Left lobe of liver (tissue), 2 donors: Measurements from ENCODE around the gene TMEM106C. TPM values are rescaled to one million over a fixed set of nuclear protein-coding genes. Genes with fewer than 3 reads are reported as not detected.

Experiments used
- ATAC-seq: fragments of 200-7000 bp; cut with Tn5 transposase; one replicate; pipeline ENCODE4 v1.9.1; 2020; ENCODE audit warnings: mild to moderate bottlenecking, moderate library complexity
- DNase-seq: peaks from one replicate; pipeline ENCODE4 v3.0.0-alpha.2; 2020; ENCODE audit warnings: low spot score
- total RNA-seq: library from RNA; stranded (reverse); gene quantifications from one replicate; pipeline ENCODE4 v1.2.1, GENCODE V29; 2021
- donor health status: DM: no; HTN: no; CAD: no; lungs with moderate emphysema.
- donor health status: DM: no; HTN: yes; CAD: no.

TMEM106C gene
- total RNA-seq, 1 donor from 2014 or later, result 14.8 TPM

DNA sequence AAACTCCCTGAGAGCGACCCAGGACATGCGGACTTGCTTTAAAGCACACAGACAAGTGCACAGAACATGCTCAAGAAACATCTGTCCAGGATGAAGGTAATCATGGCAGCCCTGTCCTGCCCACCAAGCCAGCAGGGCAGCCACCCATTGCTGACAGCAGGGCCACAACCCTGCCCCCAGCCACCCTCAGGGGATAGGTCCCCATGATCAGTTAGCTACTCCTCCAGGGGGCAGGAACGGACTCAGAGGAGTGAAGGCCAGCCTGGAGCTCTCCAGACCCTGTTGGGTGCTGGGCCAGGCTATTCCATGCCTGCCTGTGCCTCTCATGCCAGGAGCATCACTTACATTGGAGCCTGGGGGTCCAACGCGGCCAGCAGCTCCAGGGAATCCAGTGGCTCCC, 15.8 kb downstream of the TMEM106C start:
- ATAC-seq (no peak), DNase-seq (no peak)

DNA sequence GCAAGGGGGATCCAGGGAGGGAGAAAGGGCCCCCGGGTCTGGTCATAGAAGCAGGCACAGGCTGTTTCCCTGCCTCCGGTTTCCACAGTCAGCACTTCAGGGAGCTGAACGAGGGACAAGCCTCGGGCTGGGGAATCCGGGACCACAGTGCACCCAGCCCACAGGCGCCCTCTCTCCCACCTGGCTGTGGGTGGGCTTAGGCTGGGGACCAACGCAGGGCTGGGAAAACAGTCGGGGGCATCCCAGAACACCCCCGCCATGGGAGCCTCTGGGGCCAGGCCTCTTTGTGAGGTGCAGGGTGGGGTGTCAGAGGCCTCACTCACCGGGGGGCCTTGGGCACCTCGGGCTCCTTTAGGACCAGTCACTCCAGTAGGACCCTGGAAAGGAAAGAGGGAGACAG, 16.3 kb downstream of the TMEM106C start:
- DNase-seq, result no peak
- no peak for ATAC-seq

DNA sequence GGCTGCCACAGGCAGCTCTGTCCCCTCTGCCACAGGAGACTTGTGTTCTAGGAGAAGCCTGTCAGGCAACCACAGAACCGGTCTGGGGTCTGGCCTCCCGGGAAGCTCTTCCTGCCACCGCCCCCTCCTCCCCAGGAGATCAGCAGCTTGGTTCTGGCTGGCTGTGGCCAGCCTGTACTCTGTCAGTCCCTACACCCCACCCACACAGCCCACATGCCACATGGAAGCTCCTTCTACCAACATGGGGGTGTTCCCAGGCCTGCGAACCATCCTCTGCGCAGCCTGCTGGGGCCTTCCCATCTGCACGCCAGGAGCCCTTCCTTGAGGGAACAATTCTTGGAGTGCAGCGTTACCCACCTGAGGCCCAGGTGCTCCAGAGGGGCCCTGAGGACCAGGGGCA, 16.8 kb downstream of the TMEM106C start:
- DNase-seq, result no peak
- no peak for ATAC-seq

DNA sequence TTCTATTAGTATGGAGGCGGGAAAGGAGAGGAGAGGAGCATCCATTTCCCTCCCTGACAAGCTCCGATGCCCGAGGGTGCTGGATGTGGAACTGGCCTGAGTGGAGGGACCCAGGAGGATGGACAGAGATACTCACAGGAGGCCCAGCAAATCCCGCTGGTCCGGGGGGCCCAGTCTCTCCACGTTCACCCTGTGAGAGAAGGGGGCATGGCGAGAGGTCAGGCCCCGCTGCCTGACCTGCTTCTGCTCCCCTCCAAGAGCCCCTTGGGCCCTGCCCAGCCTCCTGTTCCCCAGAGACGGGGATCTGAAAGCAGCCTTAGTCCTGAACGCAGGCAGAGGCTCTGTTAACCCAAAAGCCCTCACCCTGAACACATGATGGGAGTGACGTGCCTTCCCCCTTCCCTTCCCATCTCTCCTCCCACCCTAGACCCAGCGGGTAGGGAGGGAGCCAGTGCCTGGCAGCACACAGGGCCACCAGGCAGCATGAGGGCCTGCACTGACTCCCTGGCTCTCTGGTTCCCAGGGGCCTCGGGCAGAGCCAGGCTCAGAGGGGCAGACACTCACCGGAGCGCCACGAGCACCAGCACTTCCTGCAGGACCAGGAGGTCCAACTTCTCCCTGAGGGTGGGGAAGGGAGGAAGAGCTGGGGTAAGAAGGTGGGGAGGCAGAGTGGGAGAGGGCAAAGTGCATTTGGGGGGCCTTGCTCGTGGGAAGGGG, 17.5 kb downstream of the TMEM106C start:
- DNase-seq, result no peak
- no peak for ATAC-seq

DNA sequence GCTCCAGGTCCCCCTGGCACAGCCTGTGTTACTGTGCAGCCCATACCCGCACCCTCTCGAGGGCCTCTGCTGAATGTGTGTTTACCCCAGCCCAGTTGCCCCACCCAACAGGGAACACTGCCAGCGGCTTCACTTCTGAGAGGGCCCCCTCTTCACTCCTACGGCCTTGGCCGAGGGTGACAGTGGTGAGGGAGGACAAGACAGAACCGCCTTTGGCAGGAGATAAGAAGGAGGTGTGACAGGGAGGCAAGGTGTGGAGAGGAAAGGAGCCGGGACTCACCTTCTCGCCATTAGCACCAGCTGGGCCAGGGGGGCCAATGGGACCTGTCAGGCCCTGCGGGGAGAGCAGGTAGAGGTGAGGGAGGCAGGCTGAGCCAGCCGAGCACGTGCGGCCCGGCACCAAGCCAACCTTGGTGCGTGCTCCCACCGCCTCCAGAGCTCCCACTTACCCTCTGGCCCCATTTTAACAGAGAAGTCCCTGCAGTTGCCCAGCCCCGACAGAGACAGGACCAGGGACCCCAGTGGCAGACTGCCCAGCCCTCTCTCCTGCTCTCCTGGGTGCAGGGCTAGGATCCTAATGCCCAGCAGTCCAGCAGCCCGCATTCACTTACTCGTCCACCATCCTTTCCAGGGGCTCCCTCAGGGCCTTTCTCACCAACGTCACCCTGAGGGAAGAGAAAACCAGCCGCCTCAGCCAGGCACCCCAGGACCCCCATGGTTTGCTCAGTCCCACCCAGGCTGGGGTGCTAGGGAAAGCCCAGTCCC, 18.3 kb downstream of the TMEM106C start:
- no peak for ATAC-seq
- no peak for DNase-seq

DNA sequence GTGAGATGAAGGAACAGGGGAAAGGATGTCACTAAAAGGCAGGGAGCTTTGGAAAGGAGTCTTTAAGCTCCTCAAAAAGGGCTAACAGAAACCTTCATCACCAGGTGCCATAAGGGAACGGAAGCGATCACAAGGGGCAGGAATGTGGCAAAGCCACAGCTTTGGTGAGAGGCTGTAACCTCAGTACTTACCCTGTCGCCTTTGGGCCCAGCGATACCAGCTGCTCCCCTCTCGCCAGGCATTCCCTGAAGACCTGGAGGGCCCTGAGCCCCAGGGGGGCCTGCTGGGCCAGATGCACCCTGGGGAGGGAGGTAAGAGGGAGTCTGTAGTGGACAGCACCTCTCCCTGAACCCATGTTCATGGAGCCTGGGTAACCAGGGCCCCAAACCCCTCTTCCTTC, 18.9 kb downstream of the TMEM106C start:
- DNase-seq (no peak), ATAC-seq (no peak)

DNA sequence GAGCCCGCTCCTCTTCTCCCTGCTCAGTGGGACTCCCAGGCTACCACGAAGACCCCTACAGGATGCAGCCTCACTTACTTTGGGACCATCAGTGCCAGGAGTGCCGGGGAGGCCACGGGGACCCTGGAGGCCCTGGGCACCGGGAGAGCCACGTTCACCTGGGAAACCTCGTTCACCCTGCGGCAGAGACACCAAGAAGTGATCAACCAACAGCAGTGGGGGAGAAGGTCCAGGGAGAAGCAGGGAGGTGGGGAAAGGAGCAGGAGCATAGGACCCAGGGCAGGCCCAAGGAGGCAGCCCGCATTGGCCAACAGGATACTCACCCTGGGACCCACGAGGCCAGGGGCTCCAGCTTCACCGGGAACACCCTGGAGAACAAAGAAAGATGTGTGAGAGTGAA, 19.4 kb downstream of the TMEM106C start:
- DNase-seq, result no peak

DNA sequence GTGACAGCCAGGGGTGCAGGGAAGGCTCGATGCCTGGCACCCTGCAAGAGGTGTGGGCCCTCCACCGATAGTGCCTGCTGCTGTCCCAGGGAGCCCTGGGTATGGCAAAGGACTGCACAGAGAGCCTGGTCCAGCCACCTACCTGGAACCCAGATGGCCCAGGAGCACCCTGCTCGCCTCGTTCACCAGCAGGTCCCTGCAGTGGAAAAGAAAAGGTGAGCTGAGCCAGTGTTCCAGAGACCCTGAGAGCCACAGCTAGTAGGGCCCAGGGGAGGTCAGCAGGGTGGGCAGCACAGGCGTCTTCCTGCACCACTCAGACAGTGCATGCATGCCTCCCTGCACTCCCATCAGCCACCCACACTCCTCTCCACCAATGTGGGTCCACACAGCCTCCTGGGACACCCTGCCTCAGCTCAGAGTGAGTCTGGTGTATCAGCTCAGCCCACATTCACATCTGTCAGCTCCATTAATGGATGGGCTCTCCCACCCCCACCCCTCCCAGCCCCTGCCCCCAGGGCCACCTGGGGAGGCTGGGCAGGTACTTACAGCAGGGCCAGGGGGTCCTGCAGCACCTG, 20.2 kb downstream of the TMEM106C start:
- DNase-seq, result no peak
- no peak for ATAC-seq

More for the DNA sequence above, 19.4 kb downstream of the TMEM106C start:
- ATAC-seq, result no peak

DNA sequence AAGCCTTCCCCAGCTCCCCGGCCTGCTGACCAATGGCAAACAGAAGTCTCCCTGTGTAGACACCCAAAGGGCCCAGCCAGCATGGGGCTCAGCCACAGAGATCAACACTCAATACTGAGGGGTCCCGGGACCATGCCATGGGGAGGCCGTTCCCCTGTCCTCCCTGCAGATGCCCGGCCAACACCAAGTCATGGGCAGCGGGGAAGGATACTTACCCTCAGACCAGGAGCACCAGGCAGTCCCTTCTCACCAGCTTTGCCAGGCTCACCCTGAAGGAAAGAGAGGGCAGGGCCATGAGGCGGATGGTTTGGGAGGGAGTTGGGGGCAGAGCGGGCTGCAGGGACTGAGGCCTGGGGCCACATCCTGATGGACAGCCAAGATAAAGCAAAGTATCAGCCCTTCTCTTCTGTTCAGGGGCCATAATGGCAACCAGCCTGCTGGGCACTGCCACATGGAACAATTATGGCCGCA, 21.0 kb downstream of the TMEM106C start:
- ATAC-seq (no peak), DNase-seq (no peak)

DNA sequence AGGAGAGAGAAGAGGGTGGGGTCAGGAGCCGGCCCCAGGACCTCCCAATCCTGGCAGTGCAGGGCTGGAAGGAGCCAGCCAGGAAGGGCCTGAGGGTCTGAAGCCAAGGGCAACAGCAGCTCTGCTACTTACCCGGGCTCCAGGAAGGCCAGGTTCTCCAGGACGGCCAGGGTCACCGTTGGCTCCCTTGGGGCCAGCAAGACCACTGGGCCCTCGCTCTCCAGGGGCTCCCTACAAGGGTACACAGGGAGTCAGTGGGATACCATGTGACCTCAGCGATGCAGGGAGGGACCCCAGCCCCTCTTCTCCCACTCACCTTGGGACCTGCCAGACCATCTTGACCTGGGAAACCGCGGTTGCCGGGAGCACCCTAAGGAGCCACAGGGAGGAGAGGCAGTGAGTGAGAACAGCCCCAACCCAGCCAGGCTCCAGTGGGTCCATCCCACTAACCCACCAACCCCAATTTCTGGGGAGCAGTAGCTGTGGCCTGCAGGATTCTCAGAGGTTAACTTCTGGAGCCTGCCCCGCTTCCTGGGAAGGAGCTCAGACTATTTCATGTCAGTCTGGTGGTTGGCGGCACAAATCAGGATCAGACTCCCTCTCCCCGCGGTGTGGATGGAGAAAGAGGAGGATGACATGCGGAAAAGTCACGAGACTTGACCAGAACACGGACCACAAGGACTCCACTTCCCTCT, 22.3 kb downstream of the TMEM106C start:
- ATAC-seq (no peak), DNase-seq (no peak)

DNA sequence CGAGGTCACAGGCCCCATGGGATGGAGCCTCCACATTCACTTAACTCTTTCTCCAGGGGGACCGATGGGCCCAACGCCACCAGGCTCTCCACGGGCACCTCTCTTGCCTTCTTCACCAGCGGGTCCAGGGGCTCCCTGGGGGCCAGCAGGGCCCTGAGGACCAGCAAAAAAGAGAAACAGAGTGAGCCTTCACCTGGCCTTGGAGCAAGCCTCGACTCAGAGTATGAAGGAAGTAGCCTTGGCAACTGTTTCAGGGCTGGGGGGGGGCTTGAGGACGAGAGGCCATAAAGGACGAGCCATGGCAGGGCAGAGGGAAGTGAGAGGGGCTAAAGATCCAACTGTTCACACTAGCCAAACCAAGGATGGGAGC, 22.9 kb downstream of the TMEM106C start:
- no peak for DNase-seq
- ATAC-seq, result no peak

DNA sequence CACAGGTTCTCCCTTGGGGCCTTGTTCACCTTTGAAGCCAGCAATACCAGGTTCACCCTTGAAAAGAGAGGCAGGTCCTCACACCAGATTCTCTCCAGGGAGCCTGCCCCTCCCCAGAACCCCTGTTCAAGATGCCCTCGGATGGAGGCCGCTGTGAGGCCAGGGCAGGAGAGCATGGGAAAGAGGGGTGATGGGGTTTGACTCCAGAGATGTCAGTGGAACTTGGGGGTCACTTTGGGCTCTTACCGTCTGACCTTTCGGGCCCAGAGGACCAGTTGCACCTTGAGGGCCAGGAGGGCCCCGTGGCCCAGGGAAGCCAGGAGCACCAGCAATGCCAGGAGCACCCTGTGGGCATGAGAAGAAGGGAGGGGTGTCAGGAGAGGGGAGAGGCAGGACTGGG, 23.4 kb downstream of the TMEM106C start:
- no peak for DNase-seq

DNA sequence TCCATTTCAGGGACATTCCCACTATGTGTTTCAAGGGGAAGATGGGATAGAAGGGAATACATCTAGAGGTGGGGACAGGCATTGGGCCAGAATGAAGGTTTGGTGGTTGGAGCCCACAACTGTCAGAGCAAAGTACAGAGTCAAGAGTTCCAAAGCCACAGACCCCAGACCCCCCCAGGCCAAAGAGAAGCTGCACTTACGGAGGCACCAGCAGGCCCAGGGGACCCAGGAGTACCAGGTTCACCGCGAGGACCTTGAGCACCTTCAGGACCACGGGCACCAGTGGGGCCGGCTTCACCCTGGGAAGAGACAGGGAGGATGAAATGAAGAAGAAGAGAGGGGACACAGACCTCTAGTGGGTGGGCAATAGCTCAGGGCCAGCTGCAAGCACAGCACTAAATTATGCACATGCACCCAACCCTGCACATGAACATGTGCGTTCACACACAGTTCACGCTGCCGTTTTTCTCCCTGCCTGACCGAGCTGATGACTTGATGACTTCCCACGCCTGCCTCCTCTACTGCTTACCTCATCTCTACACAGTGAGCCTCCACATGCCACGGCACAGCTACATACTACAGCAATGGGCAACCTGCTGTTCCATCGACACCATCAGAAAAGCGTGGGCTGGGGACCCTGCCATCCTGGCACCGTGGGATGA, 24.1 kb downstream of the TMEM106C start:
- ATAC-seq (no peak), DNase-seq (no peak)

More for the DNA sequence above, 23.4 kb downstream of the TMEM106C start:
- no peak for ATAC-seq

DNA sequence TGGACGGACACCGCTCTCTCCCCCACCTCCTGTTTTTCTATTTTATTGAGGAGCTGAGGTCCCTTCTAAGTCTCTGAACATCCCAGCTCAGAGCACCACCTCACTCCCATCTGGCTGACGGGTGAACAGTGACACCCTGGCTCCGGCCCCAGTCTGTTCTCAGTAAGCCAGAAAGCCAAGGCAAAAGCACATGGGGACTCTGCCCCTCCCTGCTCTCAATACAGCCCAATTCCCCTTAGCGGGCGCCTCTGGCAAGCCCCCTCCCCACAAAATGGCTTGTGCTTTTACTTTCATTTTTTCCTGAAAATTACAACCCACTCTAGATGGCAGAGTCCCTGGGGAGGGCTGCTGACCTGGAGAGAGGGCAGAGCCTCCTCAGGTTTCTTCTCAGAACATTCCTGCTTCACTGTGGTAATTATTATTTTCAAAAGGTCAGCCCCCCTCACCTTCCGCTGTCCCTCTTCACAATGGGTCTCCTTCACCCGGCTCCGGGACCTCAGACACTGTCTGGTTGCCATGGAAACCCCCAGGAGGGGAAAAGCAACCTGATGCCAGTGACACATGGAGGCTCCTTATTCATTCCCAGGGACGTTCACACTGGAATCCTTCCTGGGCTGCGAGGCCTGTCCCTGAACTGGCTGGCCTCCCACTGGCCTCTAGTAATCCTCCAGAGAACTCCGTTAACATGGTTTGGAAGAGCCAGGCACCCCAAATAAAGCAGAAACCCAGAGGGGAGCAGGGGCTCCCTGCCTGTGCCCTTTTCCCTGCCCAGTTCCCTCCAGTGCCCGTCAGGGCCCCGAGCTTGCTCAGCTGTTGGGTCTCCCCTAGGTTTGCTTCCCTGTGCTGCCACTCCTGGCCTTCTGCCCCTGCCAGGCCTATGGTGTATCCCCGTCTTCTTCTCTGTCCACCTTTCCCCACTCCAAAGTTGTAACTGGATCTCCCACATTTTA, 25.0 kb downstream of the TMEM106C start:
- DNase-seq, result no peak

DNA sequence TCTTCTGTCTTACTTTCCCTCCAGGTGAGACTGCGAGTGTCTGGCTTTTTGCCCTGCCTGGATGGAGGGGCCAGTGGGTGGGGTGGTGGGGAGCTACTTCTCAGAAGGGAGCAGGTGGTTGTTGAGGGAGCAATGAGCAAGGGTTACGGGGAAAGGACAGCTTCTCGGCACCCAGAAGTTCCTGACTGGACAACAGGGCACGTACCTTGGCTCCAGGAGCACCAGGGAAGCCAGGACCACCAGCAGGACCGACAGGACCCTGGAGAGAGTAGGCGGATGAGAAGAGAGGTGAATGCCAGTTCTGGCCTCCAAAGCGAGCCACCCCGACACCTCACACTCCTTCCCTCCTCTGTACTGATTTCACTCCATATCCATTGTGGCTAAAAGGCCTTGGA, 25.6 kb downstream of the TMEM106C start:
- DNase-seq, result no peak
- ATAC-seq, result no peak

More for the DNA sequence above, 25.0 kb downstream of the TMEM106C start:
- no peak for ATAC-seq

DNA sequence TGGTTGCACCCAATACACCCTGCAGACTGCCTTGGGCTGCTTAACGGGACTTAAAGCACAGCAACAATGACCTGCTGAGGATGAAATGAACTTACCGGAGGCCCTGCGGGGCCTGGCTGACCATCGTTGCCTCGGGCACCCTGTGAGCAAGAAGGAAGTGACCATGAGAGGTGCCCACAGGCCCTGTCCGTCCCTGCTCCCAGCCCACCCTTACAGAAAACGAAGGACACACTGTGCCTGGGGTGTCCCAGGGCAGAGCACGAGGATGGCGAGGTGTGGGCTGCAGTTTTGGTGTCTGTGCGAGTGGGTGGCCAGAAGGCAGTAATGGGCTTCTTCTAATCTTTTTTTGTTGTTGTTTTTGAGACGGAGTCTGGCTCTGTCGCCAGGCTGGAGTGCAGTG, 26.3 kb downstream of the TMEM106C start:
- no peak for DNase-seq
- ATAC-seq, result no peak

DNA sequence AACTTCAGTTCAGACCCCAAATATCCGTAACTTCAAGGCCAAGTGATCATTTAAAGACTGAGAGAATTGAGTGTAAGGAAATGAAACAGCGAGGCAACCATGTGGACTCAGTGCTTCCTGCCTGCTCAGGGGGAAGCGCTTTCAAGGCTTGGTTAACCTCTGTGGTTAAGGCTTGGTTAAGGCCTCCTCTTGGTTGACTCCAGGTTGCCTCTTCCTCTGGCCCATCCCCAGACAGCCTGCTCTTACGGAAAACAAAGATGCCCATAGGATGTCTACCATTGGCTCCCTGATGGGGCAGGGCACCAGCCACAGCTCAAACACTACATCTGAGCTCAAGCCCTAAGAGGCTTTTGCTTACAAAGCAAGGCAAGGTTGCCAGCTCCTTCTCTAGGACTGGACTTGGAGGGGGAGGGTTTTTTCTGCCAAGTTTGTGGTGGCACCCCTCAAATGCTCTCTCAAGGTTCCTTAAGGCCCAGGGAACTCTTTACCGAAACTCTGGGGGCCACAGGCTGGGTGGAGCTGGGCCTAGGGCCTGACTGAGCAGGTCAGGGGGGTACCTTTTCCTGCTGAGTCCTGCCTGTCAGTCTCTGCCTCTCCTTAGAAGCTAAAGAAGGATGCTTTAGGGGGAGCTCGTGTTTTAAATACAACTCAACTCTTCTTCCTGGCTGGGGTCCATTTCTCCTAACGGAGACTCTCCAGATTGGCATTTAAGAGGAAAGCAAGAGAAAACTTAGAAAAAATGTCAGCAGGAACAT, 27.1 kb downstream of the TMEM106C start:
- no peak for DNase-seq
- no peak for ATAC-seq

DNA sequence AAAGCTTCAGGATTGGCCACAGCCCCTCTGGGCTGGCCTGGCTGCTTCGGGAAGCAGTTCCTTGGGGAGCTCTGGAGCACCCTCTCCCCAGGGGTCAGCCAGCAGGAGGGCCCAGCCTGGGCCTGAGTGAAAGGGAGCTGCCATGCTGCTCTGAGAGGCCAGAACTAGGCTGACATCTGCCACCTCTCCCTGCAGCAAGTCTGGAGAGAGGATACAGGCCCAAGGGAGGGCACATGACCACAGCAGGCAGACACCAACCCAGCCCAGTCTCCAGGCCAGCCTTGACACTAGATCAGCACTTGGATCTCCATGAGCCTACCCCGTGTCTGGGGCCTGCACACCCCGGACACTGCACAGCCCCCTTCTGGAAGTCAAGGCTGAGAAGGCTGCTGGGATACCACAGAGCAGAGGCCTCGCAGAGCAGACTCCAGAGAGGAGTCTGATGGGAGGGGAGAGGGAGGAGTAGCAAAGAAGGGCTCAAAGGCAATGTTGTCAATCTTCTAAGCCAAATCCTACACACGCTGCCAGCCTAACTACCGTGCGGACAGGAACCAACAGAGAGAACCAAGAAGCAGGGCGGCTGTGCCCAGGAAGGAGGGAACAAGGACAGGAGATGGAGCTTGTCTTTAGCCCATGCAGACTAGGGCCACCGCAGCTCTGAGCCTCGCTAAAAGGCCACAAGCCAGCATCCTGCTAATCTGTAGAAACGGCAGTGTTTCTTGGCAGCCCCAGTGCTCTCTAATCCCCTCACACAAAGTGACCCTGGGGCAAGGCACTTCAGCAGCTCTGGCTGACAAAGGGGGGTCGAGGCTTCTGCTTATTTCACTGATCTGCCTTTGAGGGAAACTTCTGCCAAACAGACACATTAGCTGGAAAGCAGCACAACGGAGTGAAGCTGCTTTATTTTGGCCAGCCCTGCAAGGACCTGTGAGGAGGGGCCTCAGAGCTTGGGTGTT, 28.0 kb downstream of the TMEM106C start:
- ATAC-seq (no peak), DNase-seq (no peak)
